Measurements from ENCODE around the gene NOS2.
"Not testable (repeated sequence)": the region's sequence is repeated elsewhere in the genome, so short reads cannot be mapped to it uniquely, and the experiment has no call there.

Gene NOS2

DNA sequence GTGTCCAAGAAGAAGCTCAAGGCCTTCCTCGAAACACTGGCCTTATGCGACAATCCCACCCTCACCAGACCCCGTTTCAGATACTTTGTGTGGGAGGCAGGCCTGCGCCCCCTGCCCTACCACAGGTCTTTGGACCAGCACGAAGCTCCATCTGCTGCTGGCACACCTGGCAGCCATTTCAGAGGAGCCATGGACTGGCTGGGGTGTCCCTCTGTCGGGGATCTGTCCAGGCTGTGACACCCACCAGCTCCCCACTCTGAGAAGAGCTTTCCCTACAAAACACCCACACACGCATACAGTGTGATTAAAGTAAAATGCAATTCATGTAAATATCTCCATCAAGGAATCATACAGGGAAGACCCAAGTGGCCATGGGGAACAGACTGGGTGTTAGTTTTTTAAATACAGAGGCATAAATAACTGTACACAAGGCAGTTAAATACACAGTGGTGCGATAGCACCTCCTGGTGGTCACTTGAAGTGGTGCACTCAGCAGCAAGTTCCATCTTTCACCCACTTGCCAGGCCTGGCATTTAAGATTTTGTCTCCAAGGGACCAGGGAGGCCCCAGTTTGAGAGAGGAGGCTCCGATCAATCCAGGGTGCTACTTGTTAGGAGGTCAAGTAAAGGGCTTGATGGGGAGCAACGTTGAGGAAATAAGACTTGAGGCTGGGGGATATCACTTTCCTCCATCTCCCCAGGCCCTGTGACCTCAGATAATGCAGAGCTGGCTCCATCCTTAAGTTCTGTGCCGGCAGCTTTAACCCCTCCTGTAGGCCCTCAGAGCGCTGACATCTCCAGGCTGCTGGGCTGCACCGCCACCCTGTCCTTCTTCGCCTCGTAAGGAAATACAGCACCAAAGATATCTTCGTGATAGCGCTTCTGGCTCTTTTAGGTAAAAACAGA, 43.6 kb downstream of the NOS2 start:
- DNase-seq (ENCODE audit: low read depth in 2 of 3, low spot score in 2 of 3) = peak; percentile 15 to 50 (median 18)

DNA sequence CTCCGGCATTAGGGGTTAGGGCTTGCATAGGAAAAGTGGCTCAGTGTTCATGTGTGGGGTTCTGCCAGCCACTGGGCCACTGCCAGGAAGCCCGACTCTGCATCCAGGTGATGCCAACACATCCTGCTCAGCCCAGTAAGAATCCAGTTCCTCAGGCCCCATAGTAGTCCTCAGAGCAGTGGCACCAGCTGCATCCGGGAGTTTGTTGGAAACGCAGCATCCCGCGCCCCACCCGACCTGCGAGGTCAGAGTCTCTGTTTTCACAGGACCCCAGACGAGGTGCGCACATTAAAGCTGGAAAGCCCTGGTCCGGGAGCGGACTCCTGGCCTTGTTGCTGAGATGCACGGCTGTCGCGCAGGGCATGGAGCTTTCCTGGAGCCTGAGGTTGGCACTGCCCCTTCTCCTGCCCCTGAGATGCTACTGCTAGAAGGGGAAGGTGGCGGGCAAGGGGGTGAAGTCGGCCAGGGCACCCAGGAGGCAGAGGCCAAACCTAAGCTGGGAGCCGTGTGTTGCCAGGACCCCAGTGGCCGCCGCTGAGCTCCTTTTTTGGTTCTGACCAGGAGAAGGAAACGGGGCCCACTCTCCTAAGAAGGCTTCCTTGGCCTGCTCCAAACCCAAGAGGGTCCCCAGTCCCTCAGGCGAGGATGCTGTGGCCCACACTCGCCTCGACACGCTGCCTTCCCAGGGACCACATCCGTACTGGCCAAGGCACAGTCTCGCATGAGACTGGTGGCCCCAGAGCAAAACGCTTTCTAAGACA, 44.4 kb downstream of the NOS2 start:
- no peak for DNase-seq (ENCODE audit: low read depth in 2 of 3, low spot score in 2 of 3)

DNA sequence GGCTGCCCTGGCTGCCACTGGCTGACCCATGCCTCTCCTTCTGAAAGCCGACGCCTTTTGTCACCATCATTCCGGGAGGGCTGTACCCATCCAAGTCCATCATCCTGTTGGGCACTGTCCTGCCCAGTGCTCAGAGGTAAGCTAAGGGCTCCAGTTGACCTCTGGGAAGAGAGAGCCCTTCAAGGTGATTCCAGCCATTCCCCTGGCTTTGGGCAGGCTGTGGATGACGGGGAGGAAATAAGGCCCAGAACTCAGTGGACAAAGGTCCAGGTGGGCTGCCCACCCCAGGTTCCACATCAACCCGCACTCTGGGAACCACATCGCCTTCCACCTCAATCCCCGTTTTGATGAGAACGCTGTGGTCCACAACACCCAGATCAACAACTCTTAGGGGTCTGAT, 45.8 kb downstream of the NOS2 start:
- no peak for DNase-seq (ENCODE audit: low read depth in 2 of 3, low spot score in 2 of 3)

DNA sequence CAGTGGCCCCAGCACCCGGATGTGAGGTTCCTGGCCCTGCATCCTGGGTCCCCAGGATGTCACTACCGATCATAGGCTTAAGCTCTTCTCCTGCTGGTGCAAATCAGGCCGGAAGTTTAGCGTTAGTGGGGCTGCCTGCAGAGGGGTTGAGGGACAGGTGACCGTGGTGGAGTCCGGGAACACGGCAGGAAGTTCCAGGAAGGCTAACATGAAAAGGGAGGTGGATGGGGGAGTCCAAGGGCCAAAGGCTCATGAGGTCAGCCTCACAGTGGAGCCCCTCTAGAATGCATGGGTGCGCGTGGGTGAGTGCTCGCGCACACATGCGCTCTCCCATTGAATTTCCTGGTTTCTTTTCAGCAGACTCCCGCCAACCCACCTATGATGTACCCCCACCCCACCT, 46.6 kb downstream of the NOS2 start:
- not testable (repeated sequence) for DNase-seq (ENCODE audit: low read depth in 2 of 3, low spot score in 2 of 3)

DNA sequence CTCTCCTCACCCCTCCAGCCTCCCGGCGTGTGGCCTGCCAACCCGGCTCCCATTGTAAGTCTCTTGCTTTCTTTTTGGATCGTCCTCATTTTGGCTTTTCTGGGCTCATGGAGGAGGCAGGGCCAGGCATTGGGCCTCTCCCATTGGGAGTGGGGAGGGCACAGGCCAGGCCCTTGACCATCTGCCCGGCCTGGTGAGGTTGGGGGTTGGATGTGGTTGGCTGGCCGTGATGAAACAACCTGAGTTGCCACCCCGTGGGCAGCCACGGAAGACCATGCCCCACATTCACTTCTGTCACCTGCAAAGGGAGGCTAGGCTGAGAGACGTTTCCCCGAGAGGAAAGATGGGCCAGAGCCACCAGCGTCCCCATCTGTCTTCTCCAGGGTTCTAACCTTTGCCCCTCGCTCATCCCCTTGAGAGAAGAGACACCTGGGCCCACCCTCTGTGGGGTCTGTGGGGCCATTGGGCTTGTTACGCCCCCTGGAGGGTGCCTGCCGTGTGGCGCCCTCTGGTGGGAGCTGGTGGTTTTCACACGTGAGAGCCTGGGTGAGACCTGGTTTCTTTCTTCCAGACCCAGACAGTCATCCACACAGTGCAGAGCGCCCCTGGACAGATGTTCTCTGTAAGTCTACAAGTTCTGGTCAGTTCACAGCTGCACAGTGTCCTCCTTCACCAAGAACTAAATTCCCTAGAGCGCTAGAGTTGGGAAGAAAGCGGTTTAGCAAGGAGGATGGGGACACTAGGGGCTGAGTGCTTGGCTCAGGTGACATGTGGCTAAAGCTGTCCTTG, 47.3 kb downstream of the NOS2 start:
- not testable (repeated sequence) for DNase-seq (ENCODE audit: low read depth in 2 of 3, low spot score in 2 of 3)

DNA sequence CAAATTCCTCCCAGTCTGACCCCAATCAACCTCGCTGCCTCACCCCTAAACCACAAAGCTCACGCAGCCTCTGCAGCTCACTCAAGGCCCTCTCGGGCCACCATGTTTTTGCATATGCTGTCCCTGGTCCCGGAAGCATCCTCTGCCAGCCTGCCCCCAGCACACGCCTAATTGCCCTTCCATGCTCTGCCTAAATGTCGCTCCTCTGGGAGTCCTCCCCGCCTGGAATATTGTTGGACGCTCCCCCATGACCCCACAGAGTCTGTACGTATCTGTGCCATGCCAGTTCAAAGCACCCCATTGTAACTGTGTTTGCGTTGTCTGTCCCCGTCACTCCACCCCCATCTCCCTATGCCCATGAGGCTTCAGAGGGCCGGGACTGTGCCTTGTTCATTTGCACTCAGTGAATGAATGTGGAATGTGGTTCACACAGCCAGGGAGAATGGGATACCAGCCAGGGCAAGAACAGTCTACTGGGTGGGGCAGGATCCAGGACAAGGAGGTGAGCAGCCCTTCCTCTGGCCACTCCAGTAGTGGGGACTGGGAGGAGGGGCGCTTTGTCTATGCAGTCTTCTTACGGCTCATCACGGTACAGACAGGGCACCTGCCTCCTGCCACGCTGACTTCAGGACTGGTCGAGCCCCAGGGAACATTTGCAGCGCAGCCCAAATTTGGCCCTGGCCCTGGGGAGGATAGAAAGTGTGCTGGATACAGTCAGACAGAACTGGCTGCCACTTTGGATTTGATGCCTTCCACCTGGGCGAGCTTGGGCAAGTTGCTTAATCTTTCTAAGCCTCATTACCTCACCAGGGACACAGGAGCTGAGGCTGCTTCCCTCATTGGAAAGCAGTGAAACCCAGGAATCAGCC, 48.5 kb downstream of the NOS2 start:
- no peak for DNase-seq (ENCODE audit: low read depth in 2 of 3, low spot score in 2 of 3)

DNA sequence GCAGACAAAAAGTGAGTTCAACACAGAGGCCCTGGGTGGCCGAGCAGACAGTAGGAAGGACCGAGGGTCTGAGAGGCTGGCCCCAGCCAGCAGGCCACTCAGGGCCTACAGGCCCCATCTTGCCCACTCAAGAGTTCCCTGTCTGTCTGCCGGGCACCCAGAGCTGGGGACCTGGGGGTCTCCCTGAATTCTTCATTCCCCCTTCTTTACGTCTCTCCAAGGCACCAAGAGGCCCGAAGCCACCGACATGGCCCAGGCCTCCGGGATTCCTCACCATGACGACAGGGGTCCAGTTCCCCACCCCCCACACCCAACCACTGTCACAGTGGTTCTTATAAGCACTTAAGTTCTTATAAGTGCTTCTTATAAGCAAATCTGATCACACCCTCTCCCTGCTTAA, 49.2 kb downstream of the NOS2 start:
- no peak for DNase-seq (ENCODE audit: low read depth in 2 of 3, low spot score in 2 of 3)

DNA sequence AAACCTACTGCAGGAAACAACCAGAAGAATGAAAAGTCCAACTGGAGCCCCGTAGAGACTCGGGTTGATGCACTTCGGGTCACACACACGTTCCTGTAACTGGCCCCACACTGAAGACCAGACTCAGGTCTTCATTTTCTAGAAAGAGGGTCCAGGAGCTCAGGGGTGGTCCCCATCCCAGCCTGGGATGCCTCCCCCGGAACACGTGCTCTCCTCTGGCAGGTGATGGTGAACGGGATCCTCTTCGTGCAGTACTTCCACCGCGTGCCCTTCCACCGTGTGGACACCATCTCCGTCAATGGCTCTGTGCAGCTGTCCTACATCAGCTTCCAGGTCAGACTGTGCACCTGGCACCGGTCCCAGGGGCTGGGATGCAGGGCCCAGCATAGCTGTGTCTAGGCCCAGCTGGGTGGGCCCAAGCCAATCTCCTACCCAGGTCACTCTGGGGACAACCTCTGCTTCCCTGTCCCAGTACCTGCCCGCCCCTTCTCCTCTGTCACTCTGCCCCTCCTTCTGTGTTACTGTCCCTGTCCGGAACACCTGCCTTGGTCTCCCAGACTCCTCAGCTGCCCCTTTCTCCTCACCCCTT, 50.7 kb downstream of the NOS2 start:
- not testable (repeated sequence) for DNase-seq (ENCODE audit: low read depth in 2 of 3, low spot score in 2 of 3)

DNA sequence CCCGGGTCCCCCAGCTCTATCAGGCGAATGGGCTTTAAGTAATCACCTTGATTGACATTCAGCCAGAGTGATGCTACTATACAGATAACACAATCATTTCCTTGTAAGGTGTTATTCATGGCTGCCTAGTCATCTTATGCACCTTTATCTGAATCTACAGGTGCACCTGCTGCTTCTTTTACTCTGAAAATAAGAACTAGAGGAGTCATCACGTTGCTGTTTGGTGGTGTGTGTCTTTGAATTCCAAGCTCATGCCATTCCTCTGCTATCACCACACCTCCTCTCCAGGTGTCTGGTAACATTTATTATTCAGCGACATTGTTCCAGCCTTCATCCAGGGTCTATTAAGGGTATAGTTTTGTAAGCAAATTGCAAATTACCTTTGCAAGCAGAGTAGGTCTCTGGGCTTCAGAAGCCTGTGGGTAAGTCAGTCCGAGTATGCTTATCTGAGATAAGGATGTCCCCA, 51.9 kb downstream of the NOS2 start:
- no peak for DNase-seq (ENCODE audit: low read depth in 2 of 3, low spot score in 2 of 3)

DNA sequence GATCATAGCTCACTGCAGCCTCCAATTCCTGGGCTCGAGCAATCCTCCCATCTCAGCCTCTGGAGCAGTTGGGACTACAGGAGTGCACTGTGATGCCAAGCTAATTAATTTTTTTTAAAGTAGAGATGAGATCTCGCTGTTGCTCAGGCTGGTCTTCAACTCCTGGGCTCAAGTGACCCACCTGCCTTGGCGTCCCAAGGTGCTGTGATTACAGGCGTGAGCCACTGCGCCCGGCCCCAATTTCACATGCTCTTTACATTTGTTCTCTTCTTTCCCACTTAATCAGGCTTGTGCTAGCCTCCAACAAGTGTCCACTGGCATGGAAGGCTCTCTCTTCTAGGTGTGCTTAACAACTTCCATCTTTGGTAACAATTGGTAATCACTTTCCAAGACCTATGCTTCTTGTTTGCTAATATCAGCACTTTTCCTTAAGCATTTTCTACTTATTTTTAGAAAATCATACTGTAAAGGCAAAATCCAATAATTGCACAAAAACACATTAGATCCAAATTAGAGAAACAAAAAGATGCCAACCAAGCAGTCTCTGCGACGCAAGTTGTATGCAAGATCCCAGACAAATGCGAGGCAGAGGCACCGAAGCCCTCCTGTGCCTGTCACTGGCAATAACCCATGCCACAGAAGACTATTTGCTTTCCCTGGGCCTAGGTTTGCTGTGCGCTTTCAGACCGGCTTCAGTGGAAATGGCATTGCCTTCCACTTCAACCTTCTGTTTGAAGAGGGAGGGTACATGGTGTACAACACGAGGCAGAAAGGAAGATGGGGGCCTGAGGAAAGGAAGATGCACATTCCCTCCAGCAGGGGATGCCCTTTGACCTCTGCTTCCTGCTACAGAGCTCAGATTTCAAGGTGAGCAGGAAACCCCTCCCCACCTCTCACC, 52.6 kb downstream of the NOS2 start:
- no peak for DNase-seq (ENCODE audit: low read depth in 2 of 3, low spot score in 2 of 3)

DNA sequence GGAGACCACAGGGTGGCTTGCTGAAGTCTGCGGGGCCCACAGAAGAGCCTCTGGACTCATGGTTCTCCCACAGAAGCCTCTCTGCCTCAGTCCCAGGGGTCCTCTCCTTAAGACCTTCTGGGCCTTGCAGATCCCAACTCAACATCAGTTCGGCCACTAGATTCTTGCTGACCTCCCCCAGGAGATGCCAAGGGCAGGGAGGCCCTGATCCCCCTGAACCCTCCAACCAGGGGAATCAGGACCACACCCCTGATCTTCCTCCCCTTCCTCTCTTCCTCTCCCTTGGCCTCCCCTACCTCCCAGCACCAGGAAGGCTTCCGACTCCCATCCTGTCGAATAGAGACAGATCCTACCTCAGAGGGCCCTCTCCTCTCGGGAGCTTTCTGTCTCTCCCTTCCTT, 53.4 kb downstream of the NOS2 start:
- DNase-seq (ENCODE audit: low read depth in 2 of 3, low spot score in 2 of 3) = no peak

DNA sequence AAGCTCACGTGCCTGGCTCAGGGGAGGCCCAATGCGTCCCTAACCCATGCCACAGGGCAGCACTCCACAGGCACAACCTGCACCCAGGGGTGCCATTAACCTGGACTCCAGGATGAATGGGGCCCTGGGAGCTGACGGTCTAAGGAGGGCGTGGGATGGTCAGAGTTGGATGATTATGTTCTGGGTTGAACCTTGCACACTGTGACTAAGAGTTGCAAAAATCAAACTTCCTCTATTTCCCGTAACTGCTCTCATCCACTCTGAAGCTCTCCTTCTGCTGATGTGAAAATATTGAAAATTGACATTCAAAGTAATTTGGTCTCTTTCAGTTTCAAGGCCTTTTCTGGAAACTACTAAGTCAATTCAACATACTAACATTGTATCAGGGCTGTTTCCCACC, 54.0 kb downstream of the NOS2 start:
- not testable (repeated sequence) for DNase-seq (ENCODE audit: low read depth in 2 of 3, low spot score in 2 of 3)

DNA sequence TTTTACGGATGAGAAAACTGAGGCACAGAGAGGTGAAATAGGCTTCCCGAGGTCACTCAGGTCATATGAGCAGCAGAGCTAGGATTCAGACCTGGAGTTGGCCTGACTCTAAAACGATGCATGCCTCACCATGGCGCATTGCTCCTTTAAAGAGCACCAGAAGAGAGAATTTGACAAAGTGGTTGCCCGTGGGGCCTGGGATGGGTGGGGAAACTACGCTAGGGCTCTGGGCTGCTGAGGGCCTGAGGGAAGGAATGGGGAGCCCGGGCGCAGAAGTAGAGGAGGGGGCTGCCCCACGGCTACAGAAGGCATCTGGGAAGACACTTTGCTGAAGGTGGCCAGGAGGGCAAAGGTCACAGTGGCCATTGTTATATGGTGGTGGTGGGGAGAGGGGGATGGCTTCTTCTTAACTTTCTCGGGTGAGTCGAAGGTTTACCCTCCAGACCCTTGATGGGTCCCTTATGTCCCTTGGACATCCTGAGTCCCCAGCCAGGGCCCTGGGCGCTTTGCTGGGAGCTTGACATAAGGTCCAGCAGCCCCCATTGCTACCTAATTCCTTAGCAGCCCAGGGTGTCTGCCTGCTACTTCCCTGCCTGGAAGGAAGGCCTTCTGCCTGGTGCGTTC, 55.0 kb downstream of the NOS2 start:
- not testable (repeated sequence) for DNase-seq (ENCODE audit: low read depth in 2 of 3, low spot score in 2 of 3)

DNA sequence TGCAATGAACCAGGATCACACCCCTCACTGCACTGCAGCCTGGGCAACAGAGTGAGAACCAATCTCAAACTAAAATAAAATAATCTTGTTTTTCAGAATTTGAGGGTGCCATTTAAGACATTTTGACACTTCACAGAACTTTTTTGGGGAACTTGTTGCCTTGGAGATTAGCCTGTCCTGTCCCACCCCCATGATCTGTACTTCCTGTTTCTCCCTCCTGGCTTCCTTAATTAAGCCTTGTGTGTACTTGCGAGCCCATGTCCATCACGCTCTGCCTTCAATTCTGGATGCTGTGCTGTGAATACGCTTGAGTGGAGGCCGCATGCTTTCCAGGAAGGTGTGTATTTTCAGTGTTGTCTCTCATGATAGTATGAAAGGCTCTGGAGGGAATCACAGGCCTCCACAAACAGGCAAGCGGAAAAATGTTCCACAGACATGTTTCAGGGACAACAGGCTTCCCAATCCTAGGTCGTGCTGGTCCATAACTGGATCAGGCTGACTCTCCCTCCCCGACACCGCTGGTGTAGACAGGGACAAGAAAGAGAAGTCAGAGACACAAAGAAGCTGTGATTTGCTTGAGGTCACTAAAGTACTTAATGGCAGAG, 56.9 kb downstream of the NOS2 start:
- no peak for DNase-seq (ENCODE audit: low read depth in 2 of 3, low spot score in 2 of 3)

DNA sequence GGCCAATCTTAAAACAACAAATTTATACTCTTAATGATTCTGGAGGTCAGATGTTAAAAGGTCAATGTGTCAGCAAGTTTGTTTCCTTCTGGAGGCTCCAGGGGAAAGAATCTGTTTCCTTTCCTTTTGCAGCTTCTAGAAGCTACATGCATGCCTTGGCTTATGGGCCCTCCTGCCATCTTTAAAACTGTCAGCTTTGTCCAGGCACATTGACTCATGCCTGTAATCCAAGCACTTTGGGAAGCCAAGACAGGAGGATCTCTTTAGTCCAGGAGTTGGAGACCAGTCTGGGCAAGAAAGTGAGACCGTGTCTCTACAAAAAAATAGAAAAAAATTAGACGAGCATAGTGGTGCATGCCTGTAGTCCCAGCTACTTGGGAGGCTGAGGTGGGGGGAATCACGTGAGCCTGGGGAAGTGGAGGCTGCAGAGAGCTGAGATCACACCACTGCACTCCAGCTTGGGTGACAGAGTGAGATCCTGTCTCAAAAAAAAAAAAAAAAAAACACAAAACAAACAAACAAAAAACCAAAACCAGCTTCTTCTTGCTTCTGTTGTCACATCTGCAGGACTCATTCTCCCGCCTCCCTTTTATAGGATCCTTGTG, 58.3 kb downstream of the NOS2 start:
- no peak for DNase-seq (ENCODE audit: low read depth in 2 of 3, low spot score in 2 of 3)

DNA sequence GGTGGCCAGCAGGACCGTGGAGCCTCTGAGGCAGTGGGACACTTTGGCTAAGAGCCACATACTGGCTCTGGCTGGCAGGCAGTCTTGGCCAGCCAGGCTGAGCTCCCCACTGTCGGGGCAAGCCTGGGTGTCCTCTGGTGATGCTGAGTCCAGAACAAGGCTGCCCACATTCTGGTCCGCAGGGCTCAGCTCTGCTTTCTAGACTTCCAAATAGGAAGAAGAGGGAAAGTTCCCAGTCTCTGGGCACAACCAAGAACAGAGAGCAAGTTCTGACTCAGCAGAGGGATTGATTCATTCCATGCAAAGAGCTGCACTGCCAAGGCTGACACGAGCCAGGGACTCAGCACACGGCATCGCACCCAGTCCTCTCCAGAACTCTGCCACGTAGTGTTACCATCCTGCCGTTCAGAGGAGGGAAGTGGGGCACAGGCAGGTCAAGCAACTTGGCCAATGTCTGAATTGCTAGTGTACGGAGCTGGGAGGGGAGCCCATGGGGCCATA, 58.9 kb downstream of the NOS2 start:
- DNase-seq (ENCODE audit: low read depth in 2 of 3, low spot score in 2 of 3) = no peak

DNA sequence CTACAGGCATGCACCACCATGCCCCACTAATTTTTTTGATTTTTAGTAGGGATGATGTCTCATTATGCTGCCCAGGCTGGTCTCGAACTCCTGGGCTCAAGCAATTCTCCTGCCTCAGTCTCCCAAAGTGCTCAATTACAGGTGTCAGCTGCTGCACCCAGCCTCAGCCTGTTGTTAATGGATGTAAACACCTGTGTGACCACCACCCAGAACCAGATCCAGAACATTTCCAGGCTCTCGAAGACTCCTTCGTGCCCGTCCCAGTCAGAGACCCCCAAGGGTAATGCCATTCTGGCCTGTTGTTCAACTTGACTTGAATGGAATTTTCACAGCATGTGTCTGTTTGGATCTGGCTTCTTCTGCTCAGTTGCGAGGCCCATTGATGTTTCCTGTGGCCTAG, 59.8 kb downstream of the NOS2 start:
- DNase-seq (ENCODE audit: low read depth in 2 of 3, low spot score in 2 of 3) = not testable (repeated sequence)

DNA sequence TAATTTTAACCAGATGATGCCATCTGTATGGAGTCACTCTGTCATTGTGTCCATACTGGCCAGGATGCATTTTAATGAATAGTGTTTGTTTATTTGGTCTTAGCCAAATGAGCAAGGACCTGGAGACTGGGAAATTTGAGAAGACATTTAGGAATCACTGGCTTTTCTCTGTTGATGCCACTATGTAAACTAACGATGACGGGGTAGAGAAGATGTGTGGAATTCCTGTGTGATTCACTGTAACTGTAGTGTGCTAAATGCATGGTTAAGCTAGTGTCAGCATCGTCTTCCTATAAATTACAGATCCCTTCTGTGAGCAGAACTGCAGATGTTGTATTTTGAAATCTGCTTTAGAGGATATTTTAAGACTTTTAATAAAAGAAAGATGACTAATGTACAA, 66.6 kb downstream of the NOS2 start:
- DNase-seq (ENCODE audit: low read depth in 2 of 3, low spot score in 2 of 3) = no peak

Data from activated CD8-positive, alpha-beta memory T cell treated with anti-CD3 and anti-CD28 coated beads for 48 hours (primary cell).